Measurements from ENCODE around the gene NDUFAF8.

The NDUFAF8 gene

GRCh38 chr17:81240761-81241160, 1.6 kb downstream of the NDUFAF8 start:
- 0 out of 2 replicates have a peak, but pooled peaks cover 7% of the 10 kb centered on the region for H3F3A ChIP-seq (ENCODE audit: insufficient read depth)
- peak overlapping the region; percentile 73 for H3K4me3 ChIP-seq (ENCODE audit: insufficient read depth, low read length, poor library complexity, severe bottlenecking)
- peaks cover 32% of the 10 kb centered on the region for H3K79me2 ChIP-seq (ENCODE audit: insufficient read depth, low read length)
- no peaks in the 10 kb centered on the region for H3K9me2 ChIP-seq (replicated peaks; ENCODE audit: insufficient read depth, low read length)
- no peak overlapping the region for H3K27ac ChIP-seq (ENCODE audit: low read depth, low read length)
- TF ChIP-seq EZH2phosphoT487 (conservative IDR thresholded peaks at IDR 0.05; ENCODE audit: low read length): no peak
- no peak for TF ChIP-seq CTCF (IDR thresholded peaks at IDR 0.05; ENCODE audit: insufficient read depth, low read length, poor library complexity, severe bottlenecking)
- no peaks in the 10 kb centered on the region for H3K27me3 ChIP-seq (ENCODE audit: low read length)
- no peaks in the 10 kb centered on the region for H3K36me3 ChIP-seq (ENCODE audit: low read length)
- H2AFZ ChIP-seq (ENCODE audit: low read depth, low read length, severe bottlenecking): no peak overlapping the region
- peak overlapping the region; percentile 74 for H3K4me2 ChIP-seq (ENCODE audit: low read depth, low read length, poor library complexity, severe bottlenecking)
- no peaks in the 10 kb centered on the region for H3K9me3 ChIP-seq (ENCODE audit: insufficient read depth, low read length)
- peak overlapping the region; percentile 85; the same call in 1 of the 2 replicates for H3K9ac ChIP-seq (ENCODE audit: low read length)
- H4K20me1 ChIP-seq (ENCODE audit: low read depth, low read length): no peaks in the 10 kb centered on the region

- Histone ChIP-seq H3K9me2 (replicated peaks; ENCODE audit: insufficient read depth, low read length) (no peaks in the 10 kb centered on the region), H4K20me1 (ENCODE audit: low read depth, low read length) (no peaks in the 10 kb centered on the region), H3K4me2 (ENCODE audit: low read depth, low read length, poor library complexity, severe bottlenecking) (peak overlapping the region; percentile 74), H3K4me3 (ENCODE audit: insufficient read depth, low read length, poor library complexity, severe bottlenecking) (no peak overlapping the region), H3K9me3 (ENCODE audit: insufficient read depth, low read length) (no peaks in the 10 kb centered on the region), H3F3A (ENCODE audit: insufficient read depth) (0 out of 2 replicates have a peak, but pooled peaks cover 7% of the 10 kb centered on the region), H2AFZ (ENCODE audit: low read depth, low read length, severe bottlenecking) (no peak overlapping the region), H3K27ac (ENCODE audit: low read depth, low read length) (no peak overlapping the region), H3K9ac (ENCODE audit: low read length) (0 out of 2 replicates have a peak overlapping the region, but pooled peaks have one; percentile 85), H3K36me3 (ENCODE audit: low read length) (no peaks in the 10 kb centered on the region), H3K27me3 (ENCODE audit: low read length) (no peaks in the 10 kb centered on the region), H3K79me2 (ENCODE audit: insufficient read depth, low read length) (peaks cover 32% of the 10 kb centered on the region)
- no peak for TF ChIP-seq CTCF (IDR thresholded peaks at IDR 0.05; ENCODE audit: insufficient read depth, low read length, poor library complexity, severe bottlenecking)
Measured at GRCh38 chr17:81241203-81241602, 2.1 kb downstream of the NDUFAF8 start.

GRCh38 chr17:81241648-81242420, 2.7 kb downstream of the NDUFAF8 start:
- Histone ChIP-seq H3K4me2 (ENCODE audit: low read depth, low read length, poor library complexity, severe bottlenecking) (no peak overlapping the region), H3F3A (ENCODE audit: insufficient read depth) (0 out of 2 replicates have a peak, but pooled peaks cover 7% of the 10 kb centered on the region), H3K9ac (ENCODE audit: low read length) (no peak overlapping the region), H3K27me3 (ENCODE audit: low read length) (no peaks in the 10 kb centered on the region), H3K36me3 (ENCODE audit: low read length) (no peaks in the 10 kb centered on the region), H3K27ac (ENCODE audit: low read depth, low read length) (no peak overlapping the region), H2AFZ (ENCODE audit: low read depth, low read length, severe bottlenecking) (no peak overlapping the region), H4K20me1 (ENCODE audit: low read depth, low read length) (no peaks in the 10 kb centered on the region), H3K9me2 (replicated peaks; ENCODE audit: insufficient read depth, low read length) (no peaks in the 10 kb centered on the region), H3K9me3 (ENCODE audit: insufficient read depth, low read length) (no peaks in the 10 kb centered on the region), H3K4me3 (ENCODE audit: insufficient read depth, low read length, poor library complexity, severe bottlenecking) (no peak overlapping the region), H3K79me2 (ENCODE audit: insufficient read depth, low read length) (peaks cover 32% of the 10 kb centered on the region)
- TF ChIP-seq CTCF (IDR thresholded peaks at IDR 0.05; ENCODE audit: insufficient read depth, low read length, poor library complexity, severe bottlenecking) (peak; percentile 66), EZH2phosphoT487 (conservative IDR thresholded peaks at IDR 0.05; ENCODE audit: low read length) (no peak)
